Measurements from ENCODE around the gene LY9.

DNA sequence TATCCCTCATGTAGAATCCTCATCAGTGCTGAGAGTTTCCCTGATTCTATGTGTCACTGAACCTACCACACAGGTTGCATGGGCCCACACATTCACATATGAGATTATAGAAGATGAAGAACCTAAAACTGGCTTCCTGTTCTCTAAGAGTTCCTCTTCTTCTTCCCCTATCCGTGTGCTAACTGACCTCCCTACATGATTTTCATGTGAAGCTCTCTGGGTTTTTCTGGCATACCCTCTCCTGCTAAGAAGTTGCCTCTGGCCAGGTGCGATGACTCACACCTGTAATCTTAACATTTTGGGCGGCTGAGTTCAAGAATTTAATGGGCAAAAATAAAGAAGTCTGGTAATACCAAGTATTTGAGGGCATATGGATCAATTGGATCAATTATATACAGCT, 72.2 kb downstream of the LY9 start:
- TF ChIP-seq ZNF274 (IDR thresholded peaks at IDR 0.05; ENCODE audit: low read depth, low read length) (no peak), YY1 (IDR thresholded peaks at IDR 0.05; ENCODE audit: insufficient read depth, insufficient read length) (no peak)

Data from NT2/D1 (cell line).